Inferior parietal cortex (tissue), 1 donor: Measurements from ENCODE around the gene MAPK4.
"Not testable (repeated sequence)": the region's sequence is repeated elsewhere in the genome, so short reads cannot be mapped to it uniquely, and the experiment has no call there.

Experiments used
- DNase-seq: peaks from one replicate; pipeline ENCODE4 v3.0.0-alpha.2; 2016; ENCODE audit errors: extremely low spot score

Gene MAPK4

DNA sequence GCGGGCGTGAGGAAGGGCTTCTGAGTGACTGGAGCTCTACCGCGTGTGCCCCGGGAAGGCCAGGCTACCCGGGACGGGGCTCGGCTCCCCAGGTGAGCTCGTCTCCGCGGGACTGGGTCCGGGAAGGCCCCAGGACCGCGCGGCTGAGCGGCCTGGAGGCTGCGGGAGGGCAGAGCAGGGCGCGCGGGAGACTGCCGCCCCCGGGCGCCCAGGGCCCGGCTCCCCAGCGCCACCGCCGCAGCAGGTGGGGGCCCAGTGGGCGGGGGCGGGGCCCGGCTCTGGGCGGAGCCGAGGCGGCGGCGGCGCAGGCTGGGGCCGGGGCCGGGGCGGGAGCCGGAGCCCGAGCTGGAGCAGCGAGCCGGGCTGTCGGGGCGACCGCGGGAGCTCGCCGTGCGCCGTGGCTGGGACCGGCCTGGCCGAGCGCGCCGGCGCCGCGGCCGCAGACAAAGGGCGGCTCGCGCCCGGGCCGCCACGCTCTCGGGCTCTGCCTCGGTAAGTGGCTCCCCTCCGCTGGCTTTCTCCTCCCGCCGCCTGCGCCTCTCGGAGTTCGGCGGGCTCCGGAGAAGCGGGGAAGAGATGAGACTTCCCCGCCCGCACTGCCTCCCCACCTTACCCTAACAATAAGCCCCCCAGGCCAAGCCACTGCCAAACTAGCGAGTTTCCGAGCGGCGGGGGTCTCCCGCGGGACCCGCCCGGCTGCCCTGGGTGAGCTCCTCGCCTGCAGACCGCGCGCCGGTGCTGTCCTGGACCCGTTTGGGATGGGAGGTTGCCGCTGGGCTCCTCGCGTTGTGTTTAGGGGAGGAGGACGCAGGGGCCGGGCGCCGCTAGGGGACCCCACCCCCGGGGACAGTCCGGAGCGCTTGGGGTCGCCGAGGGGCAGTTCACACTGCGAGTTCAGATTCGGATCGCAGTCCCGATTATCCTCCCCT, at the start of gene MAPK4:
Gene MAPK4, plus strand, starts transcription at position 336 of the 929 bp plus-strand sequence. CDS start 103,872 bp downstream, outside the sequence.
- no peak for DNase-seq

DNA sequence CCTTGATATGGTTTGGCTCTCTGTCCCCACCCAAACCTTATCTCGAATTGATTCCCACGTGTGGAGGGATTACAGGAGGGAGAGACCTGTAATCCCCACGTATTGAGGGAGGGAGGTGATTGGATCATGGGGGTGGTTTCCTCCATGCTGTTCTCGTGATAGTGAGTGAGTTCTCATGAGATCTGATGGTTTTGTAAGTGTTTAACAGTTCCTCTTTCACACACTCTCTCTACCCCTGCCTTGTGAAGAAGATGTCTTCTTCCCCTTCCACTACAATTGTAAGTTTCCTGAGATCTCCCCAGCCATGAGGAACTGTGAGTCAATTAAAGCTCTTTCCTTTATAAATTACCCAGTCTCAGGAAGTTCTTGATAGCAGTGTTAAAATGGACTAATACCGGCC, 42.6 kb upstream of the MAPK4 start:
- not testable (repeated sequence) for DNase-seq

DNA sequence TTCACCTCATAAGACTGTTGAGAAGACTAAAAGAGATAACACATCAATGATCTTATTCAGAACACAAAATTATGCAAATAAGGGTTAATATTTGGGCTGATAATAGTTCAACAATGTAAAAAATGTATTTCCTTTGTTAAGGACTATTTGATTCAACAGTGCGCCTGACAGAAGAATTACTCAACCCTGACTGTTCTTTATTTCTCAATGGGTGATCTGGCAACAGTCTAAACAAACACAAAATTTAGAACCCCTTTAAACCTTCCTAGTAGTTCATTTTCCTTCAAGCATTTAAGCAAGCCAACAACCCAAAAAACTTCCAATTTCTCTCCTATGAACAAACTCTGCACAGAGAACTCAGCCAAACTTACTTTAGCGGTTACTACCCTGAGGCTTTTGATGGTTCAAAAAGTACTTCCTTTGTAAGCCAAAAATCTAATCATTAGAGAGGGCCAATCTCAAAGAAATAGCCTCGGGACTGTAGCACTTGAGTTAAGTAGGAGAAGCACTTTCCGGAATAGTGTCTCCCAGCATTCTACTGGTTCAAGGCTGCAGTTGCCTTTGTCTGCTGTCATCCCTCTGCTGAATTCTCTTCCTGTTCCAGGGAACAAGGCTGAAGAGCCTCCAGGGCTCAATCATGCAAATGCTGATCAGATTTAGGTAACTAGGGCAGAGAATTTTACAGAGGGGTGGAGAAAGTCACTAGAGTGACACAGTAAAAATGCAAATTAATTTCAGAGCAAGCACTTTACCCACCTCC, 40.9 kb upstream of the MAPK4 start:
- DNase-seq, result no peak

DNA sequence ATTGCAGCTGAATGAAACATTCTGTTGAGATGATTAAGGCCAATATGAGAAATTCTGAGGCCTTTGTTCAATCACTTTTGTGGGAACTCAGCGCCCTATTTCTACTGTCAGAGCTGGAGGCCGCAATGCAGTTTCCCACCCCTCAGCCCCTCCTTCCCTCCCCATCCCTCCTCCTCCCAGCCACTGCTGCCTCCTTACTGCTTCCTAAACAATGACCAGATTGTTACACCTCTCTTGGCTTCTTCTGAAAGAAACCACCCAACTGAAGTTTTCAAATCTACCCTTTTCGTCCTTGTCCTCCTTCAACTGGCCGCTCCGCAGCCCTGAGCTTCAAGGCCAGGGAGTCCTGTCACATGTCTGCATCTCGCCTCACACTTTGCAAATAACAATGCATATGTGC, 36.7 kb upstream of the MAPK4 start:
- DNase-seq, result no peak

DNA sequence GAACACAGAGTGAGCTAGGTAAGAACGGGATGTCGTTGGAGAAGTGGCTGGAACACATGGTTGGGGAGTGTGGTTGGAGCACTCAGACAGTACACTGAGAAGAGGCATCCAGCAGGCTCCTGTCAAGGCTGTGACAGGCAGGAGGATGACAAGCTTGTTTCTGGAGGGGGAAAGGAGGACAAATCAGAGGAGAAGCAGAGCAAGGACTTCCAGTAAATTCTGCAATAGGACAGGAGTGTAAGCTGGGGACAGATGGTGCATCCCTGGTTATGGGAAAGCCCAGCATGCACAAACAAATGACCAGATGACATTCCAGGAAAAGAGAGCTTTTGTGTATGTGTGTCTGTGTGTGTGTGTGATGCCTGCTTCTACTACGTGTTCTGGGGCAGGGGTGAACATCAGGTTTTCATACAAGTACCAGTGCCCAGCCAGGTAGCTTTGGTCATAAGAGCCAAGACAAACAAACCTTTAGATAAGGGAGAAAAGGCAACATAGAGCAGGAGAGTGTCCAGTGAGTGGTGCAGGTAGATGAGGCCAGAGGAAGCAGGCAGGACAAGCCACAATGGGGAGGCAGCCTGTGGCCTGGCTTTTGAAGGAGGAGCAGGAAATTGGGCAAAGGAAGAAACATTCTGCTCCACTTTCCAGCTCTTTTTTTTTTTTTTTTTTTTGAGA, 32.1 kb upstream of the MAPK4 start:
- no peak for DNase-seq

DNA sequence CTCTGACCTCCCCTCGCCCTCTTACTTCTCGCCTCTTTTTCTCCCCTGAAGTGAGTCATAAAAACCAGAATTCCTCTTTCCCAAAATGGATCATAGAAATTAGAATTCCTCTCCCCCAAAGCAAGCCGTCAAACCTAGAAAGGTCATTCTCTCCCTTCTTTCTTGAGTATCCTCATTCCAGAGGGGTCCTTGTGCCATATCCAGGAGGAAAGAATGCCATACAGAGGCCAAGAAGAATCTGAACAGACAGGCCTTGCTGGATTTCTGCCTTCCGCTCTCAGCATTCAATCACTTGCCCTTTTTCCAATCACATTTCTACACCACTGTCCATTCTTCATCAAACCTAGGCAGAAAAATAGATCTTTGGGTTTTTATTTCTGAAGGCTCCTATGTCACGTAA, 31.1 kb upstream of the MAPK4 start:
- no peak for DNase-seq

DNA sequence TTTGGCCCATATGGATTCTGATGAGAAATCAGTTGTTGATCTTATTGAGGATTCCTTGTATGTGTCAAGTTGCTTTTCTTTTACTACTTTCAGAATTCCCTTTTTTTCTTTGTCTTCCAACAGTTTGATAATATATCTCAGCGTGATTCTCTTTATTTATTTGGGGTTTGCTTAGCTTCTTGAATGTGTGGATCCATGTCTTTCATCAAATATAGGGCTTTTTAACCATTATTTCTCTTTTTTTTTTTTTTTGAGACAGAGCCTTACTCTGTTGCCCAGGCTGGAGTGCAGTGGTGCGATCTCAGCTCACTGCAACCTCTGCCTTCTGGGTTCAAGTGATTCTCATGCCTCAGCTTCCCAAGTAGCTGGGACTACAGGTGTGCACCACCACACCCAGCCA, 26.1 kb upstream of the MAPK4 start:
- not testable (repeated sequence) for DNase-seq

DNA sequence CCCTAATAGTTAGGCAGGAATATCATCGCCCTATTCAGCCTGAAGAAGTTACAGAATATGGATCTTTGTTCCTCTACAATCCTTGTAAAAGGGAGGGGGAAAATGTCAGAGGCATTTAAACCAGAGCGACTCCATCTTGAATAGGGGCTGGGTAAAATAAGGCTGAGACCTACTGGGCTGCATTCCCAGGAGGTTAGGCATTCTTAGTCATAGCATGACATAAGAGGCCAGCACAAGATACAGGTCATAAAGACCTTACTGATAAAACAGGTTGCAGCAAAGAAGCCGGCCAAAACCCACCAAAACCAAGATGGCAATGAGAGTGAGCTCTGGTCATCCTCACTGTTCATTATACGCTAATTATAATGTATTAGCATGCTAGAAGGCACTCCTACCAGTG, 15.4 kb upstream of the MAPK4 start:
- not testable (repeated sequence) for DNase-seq

DNA sequence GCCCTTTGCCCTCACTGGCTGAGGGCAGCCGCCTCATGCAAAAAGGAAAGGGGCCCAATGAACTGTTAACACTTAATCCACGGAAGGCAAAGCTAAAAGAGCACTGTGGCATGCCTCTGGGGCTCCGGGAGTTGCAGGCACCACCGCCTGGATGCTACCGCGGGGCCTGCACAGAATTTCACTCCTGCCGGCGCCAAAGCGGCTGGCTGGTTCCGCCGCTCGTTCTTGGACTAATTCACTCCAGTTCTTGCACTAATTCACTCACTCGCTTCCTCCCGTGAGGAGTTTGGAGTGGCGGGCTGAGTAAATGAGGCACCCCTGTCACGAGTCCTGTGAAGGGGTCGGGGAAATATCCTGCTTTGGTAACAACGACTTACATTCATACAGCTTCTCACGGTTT, 14.0 kb upstream of the MAPK4 start:
- no peak for DNase-seq

DNA sequence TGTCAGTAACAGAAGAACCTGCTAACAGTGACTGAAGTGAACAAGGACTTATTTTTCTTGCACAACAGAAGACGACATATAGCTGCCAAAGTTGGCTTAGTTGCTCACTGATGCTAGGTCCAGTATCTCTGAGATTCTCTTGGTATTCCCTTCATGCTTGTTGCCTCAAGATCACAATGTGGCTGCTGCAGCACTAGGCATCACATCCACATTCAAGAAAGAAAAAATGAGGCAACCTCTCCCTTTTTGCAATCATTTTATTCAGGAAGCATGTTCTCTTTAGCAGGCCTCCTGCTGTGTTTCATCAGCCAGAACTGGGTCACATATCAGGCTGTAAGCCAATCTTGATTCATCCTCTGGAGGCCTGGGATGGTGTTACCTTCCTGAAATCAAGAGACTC, 11.7 kb upstream of the MAPK4 start:
- DNase-seq, result no peak

DNA sequence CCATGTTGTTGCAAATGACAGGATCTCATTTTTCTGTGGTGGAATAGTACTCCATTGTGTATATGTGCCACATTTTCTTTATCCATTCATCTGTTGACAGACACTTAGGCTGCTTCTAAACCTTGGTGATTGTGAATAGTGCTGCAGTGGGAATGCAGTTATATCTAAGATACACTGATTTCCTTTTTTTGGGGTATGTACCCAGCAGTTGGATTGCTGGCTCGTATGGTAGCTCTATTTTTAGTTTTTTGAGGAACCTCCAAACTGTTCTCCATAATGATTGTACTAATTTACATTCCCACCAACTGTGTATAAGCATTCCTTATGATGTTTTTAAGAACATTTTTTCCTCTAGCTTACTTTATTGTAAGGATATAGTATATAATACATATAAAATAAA, 8.2 kb upstream of the MAPK4 start:
- DNase-seq, result not testable (repeated sequence)

DNA sequence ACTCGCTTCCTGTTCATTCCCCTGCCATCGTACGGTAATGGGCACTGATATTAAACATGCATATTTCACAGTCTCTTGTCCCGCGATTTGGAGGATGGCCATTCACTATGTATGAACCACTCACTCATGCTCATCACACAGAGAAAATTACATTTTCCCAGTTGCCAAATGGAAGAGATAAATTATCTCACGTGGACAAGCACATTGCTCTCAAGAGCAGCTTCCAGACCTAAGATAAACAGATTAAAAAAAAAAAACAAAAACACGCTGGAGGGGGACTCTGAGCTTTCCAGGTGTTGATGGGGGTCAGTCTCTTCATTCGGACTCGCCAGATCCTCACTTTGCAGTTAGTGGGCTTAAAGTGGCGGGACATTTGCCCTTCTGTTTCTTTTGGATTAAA, 1.7 kb upstream of the MAPK4 start:
- no peak for DNase-seq

DNA sequence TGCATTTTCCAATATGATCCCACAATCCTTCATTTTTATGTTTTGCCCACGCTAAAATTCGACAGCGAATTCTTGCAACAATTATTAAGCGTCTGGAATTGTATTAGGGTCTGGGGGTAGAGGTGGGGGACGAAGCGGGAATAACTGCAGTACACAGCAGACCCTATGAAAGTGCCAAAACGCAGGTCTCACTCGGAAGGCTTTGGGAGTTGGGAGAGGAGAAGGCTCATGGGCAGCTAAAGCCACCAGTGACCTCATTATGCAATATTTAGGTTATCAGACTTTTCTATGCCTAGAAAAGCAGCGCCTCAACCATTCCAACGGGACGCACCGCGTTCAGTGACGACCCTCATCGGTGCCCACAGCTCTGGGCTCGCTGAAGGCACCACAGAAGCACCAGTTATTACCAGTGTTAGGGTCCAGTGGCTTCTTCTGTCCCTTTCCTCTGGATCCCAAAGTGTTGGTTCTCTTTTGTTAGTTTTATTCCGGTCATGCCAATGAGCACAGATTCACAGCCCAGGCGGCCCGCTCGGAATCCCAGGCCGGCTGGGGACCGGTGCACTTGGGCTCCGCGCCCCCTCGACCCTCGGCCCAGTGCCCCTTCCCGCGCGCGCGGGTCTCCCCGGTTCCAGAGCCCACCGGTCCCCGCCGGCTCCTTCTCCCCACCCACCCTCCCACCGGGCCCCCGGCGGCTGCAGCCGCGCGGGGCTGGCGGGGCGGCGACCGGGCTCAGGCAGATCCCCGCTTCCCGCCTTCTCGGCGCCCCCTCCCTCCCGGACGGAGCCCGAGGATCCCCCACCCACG, 737 bp upstream of the MAPK4 start:
- DNase-seq, result no peak

DNA sequence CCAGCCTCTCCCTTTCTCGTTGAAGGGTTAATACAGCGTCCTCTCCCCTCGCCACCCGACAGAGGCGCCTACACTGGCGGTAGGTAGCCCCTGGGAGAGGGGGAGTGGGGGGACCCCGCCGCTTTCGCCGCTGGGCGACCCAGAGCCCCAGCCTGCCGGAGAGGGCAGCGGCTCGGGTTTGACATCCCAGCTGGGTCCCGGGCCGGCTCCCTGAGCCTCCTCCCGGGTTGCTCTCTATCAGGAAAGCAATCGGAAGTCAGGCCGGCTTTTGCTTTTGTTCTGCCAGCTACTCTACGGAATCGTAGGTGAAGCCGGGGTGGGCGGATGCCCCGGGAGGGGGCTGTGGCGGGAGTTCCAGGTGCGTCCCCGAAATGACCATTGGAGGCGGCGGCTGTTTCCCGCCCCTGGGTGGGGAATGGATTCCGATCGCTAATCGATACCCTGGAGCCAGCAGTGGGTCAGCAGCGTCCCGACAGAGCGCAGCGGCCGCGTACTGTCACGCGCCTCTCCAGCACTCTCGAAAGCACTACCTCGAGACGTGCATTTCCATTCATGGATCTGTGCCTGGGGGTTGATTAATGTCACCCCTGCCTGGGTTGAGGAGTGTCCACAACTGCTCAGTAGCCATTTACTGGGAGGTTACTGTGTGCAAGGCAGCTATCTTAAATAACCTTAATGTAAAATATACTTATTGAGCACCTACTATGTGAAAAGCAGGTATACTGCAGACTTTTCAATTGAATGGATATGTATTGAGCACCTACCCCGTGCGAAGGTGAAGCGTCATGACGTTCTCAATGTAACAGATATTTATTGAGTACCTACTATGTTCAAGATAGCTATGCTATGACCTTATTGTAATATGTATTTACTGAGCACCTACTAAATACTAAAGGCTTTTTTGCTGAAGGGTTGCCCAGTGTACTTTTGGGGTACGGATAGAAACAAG, 1.1 kb downstream of the MAPK4 start:
- DNase-seq, result no peak

DNA sequence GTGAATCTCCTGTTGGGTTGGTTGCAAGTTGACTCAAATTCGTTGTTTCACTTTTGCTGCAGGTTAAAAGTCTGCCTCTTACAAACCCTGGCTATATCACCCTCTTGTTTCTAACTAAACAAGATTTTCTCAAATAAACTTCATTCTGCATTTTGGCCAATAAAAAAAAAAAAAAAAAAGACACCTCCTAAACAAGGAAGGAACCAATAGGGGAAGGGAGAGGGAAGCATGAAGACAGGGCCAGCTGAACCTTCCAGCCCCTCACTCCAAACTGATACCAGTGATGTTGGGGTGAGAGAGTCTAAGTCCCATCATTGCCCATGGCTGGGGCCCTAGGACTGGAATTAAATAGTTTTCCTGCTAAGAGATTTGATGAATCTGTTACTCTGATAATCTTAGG, 2.4 kb downstream of the MAPK4 start:
- not testable (repeated sequence) for DNase-seq

DNA sequence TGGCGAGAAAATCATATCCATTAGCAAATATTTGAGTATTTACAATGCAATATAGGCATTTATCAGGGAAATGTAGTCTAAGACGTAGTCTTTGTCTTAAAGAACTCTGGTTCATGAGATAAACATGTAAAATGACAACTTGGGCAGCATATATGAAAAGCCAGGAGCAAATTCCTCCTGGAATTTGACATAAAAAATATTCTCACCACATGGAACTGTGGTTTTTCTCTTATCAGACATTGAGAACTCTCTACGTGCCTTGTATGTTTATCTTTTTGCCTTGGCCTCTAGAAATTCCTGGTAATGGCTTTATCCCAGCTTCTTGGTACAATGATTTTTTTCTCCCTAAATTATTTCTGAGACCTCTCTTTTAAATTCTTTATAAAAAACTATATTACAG, 2.8 kb downstream of the MAPK4 start:
- no peak for DNase-seq

DNA sequence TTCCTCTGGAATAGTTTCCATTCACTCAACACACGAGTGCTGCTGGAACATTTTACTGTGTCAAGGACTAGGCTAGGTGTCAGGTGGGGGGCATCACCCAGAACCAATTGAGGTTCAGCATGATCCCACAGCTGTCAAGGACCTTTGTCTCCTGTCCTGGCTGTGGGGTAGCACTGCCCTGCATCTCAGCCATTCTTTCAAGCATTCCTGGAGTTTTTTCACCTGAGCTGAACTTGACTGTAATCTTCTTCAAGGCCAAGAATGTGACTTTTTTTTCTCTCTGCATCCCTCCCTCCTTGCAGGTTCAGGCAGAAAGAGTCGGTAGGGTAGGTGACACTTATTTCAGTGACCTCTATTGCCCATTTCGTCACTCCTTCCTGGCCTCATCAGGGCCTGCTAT, 3.5 kb downstream of the MAPK4 start:
- DNase-seq, result no peak

DNA sequence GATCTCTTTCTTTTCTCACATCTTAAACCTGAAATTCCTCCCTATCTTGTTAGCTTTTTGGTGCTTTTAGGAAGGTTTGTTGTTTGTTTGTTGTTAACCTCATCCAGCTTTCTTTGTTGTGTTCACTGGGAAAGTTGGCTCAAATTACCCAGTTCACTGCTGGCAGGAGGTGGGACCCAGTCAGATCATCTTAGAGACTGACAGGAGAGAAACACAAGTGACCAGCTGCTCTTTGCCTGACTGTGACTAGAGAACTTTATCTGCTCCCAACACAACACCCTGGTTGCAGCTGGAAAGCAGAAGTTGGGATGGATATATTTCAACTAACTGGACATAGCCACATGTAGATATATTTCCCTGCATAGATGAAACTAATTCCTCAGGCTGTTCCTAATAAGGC, 10.0 kb downstream of the MAPK4 start:
- DNase-seq, result no peak

DNA sequence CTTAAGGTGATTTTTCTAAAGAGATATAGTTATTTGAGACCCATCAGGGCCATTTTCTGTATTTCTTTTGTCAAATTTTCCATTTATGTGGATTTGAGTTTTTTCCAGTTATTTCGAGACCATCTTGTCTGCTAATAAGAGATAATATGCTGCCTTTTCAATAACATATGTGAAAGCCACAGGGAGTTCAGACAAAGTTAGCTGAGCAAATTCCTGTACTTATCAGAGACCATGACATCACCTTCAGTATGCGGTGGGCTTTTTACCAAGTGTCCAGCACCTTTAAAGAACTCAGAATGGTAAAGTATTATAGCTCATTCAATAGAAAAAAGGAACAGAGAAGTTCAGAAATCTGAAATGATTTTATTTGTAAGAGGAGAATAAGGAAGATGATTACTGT, 11.7 kb downstream of the MAPK4 start:
- no peak for DNase-seq

DNA sequence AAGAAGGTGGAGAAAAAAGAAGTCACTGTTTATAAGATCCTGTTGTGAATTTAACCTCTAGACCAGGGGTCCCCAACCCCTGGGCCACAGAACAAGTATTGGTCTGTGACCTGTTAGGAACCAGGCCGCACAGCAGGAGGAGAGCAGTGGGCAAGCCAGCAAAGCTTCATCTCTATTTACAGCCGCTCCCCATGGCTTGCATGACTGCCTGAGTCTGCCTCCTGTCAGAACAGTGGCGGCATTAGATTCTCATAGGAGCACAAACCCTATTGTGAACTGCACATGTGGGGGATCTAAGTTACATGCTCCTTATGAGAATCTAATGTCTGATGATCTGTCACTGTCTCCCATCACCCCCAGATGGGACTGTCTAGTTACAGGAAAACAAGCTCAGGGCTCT, 13.3 kb downstream of the MAPK4 start:
- not testable (repeated sequence) for DNase-seq
